SU-DHL-6 (cell line): ENCODE measurements around the gene MAP4K5.

ENCODE experiments used
- H2AFZ ChIP-seq: fragments of 200-600 bp; sonication (generic); 2 replicates; pipeline ENCODE4 v1.6.1; 2014; ENCODE audit warnings: low read depth, mild to moderate bottlenecking, moderate library complexity, mixed read lengths, antibody characterized with exemption, low read length; ENCODE audit not compliant: severe bottlenecking
- H3F3A ChIP-seq: fragments of 200-600 bp; shearing (Covaris generic); 2 replicates; pipeline ENCODE4 v1.6.0; 2016; ENCODE audit warnings: antibody characterized with exemption, mild to moderate bottlenecking; ENCODE audit not compliant: insufficient read depth
- H3K27ac ChIP-seq: fragments of 200-600 bp; sonication (generic); 2 replicates; pipeline ENCODE4 v1.5.1; 2016; ENCODE audit warnings: low read depth, mild to moderate bottlenecking, low read length, moderate library complexity, mixed read lengths
- H3K27me3 ChIP-seq: fragments of 200-600 bp; sonication (generic), shearing (Covaris generic); 2 replicates; pipeline ENCODE4 v1.6.0; 2014; ENCODE audit warnings: mild to moderate bottlenecking, low read length
- H3K36me3 ChIP-seq: fragments of 200-600 bp; sonication (generic); 2 replicates; pipeline ENCODE4 v1.6.1; 2014; ENCODE audit warnings: mild to moderate bottlenecking, low read length, mixed read lengths
- H3K4me2 ChIP-seq: fragments of 300-600, 200-600 bp; shearing (Covaris generic), sonication (generic); 2 replicates; pipeline ENCODE4 v1.6.0; 2014; ENCODE audit warnings: low read length, low read depth, mild to moderate bottlenecking; ENCODE audit not compliant: poor library complexity, severe bottlenecking
- H3K4me3 ChIP-seq: fragments of 200-600 bp; sonication (generic); 2 replicates; pipeline ENCODE4 v1.5.1; 2014; ENCODE audit warnings: antibody characterized with exemption, low read length, mild to moderate bottlenecking, mixed read lengths; ENCODE audit not compliant: insufficient read depth, poor library complexity, severe bottlenecking
- H3K79me2 ChIP-seq: fragments of 200-600 bp; sonication (generic); 2 replicates; pipeline ENCODE4 v1.6.1; 2014; ENCODE audit warnings: mild to moderate bottlenecking, low read length, moderate library complexity; ENCODE audit not compliant: insufficient read depth
- H3K9ac ChIP-seq: fragments of 200-600 bp; sonication (generic); 2 replicates; pipeline ENCODE4 v1.7.0; 2014; ENCODE audit warnings: mild to moderate bottlenecking, low read length
- H3K9me2 ChIP-seq: fragments of 200-600 bp; sonication (generic); replicated peaks from 2 replicates; pipeline ENCODE4 v1.6.1; 2014; ENCODE audit warnings: low read length; ENCODE audit not compliant: insufficient read depth
- H3K9me3 ChIP-seq: fragments of 200-600 bp; sonication (generic); 2 replicates; pipeline ENCODE4 v1.6.1; 2014; ENCODE audit warnings: low read length, mixed read lengths; ENCODE audit not compliant: insufficient read depth
- H4K20me1 ChIP-seq: fragments of 200-600 bp; sonication (generic); 2 replicates; pipeline ENCODE4 v1.6.1; 2014; ENCODE audit warnings: low read depth, mild to moderate bottlenecking, antibody characterized with exemption, low read length, moderate library complexity, mixed read lengths
- CTCF ChIP-seq: fragments of 200-600 bp; sonication (generic); IDR thresholded peaks from one replicate; pipeline ENCODE4 v1.5.1; 2017; ENCODE audit warnings: antibody characterized with exemption, mild to moderate bottlenecking, low read length, moderate library complexity; ENCODE audit not compliant: insufficient read depth, poor library complexity, severe bottlenecking
- EZH2phosphoT487 ChIP-seq: fragments of 200-600 bp; sonication (generic), shearing (Covaris generic); conservative IDR thresholded peaks from 2 replicates; pipeline ENCODE4 v1.6.1; 2018; ENCODE audit warnings: mild to moderate bottlenecking, antibody characterized with exemption, low read length, moderate library complexity, mixed read lengths

The MAP4K5 gene

GRCh38 chr14:50550294-50550693 is 17.9 kb upstream of the MAP4K5 start:
- Histone ChIP-seq H3K27me3 (no peaks in the 10 kb centered on the region), H3F3A (no peaks in the 10 kb centered on the region), H3K79me2 (no peaks in the 10 kb centered on the region), H3K9me3 (no peaks in the 10 kb centered on the region), H3K36me3 (no peaks in the 10 kb centered on the region), H3K27ac (no peak overlapping the region), H3K9ac (no peak overlapping the region), H3K9me2 (no peaks in the 10 kb centered on the region), H4K20me1 (no peaks in the 10 kb centered on the region), H3K4me2 (no peak overlapping the region), H2AFZ (no peak overlapping the region), H3K4me3 (no peak overlapping the region)
- TF ChIP-seq EZH2phosphoT487 (no peak), CTCF (no peak)

- Histone ChIP-seq H3K79me2 (no peaks in the 10 kb centered on the region), H3K27ac (no peak overlapping the region), H4K20me1 (no peaks in the 10 kb centered on the region), H3K4me3 (no peak overlapping the region), H3K36me3 (no peaks in the 10 kb centered on the region), H3K9me3 (no peaks in the 10 kb centered on the region), H3K4me2 (no peak overlapping the region), H2AFZ (no peak overlapping the region), H3F3A (no peaks in the 10 kb centered on the region), H3K9ac (no peak overlapping the region), H3K9me2 (no peaks in the 10 kb centered on the region), H3K27me3 (no peaks in the 10 kb centered on the region)
- TF ChIP-seq EZH2phosphoT487, result no peak
- TF ChIP-seq CTCF, result no peak
These were observed 13.2 kb upstream of the MAP4K5 start for GRCh38 chr14:50545618-50546017.

GRCh38 chr14:50544911-50545310 is 12.5 kb upstream of the MAP4K5 start:
- Histone ChIP-seq H4K20me1 (no peaks in the 10 kb centered on the region), H3K9me3 (no peaks in the 10 kb centered on the region), H3K27me3 (no peaks in the 10 kb centered on the region), H3F3A (no peaks in the 10 kb centered on the region), H3K9ac (no peak overlapping the region), H3K79me2 (no peaks in the 10 kb centered on the region), H3K4me3 (no peak overlapping the region), H3K9me2 (no peaks in the 10 kb centered on the region), H3K4me2 (no peak overlapping the region), H3K27ac (no peak overlapping the region), H3K36me3 (no peaks in the 10 kb centered on the region), H2AFZ (no peak overlapping the region)
- TF ChIP-seq EZH2phosphoT487, result no peak
- TF ChIP-seq CTCF, result no peak
